Kidney (tissue), 14 donors: ENCODE results near the gene TGFB1. TPM values are rescaled to one million over a fixed set of nuclear protein-coding genes. Genes with fewer than 3 reads are reported as not detected.

Experiments used
- DNase-seq, 5 donors: peaks; one replicate each; pipeline ENCODE4 v3.0.0-alpha.2; 2013 to 2020
- FAIRE-seq: peaks from 2 replicates; lab custom pipeline; 2012; peaks lifted over from hg19 to GRCh38; lab: Jason Lieb, UNC
- H3K27ac ChIP-seq, 2 donors: one replicate each; pipeline ENCODE4 v1.7.0; 2013; ENCODE audit warnings: low read depth in 2 of 2, low read length in 2 of 2, inconsistent platforms in 1 of 2
- H3K27me3 ChIP-seq: one replicate; pipeline ENCODE4 v1.7.1; 2013; ENCODE audit warnings: low read length, inconsistent platforms; ENCODE audit not compliant: control insufficient read depth, insufficient read depth
- H3K36me3 ChIP-seq, 3 donors: one replicate each; pipeline versions ENCODE4 v1.7.0 to v1.7.1; 2013; ENCODE audit warnings: low read length in 3 of 3, control low read depth in 1 of 3, inconsistent platforms in 1 of 3; ENCODE audit not compliant: insufficient read depth in 3 of 3, control insufficient read depth in 2 of 3
- H3K4me1 ChIP-seq, 3 donors: one replicate each; pipeline versions ENCODE4 v1.7.0 to v1.7.1; 2013; ENCODE audit warnings: low read length in 3 of 3, inconsistent platforms in 1 of 3, low read depth in 1 of 3; ENCODE audit not compliant: control insufficient read depth in 2 of 3, insufficient read depth in 2 of 3
- H3K4me3 ChIP-seq, 3 donors: one replicate each; pipeline versions ENCODE4 v1.7.0 to v1.8.1; 2013; ENCODE audit warnings: low read length in 3 of 3, control low read depth in 1 of 3, inconsistent platforms in 1 of 3
- H3K9ac ChIP-seq, 3 donors: one replicate each; pipeline versions ENCODE4 v1.7.0 to v1.7.1; 2013; ENCODE audit warnings: low read length in 3 of 3, control low read depth in 1 of 3, inconsistent platforms in 1 of 3
- H3K9me3 ChIP-seq, 3 donors: one replicate each; pipeline versions ENCODE4 v1.7.0 to v1.7.1; 2013; ENCODE audit warnings: low read length in 3 of 3, control low read depth in 1 of 3, inconsistent platforms in 1 of 3; ENCODE audit not compliant: control insufficient read depth in 2 of 3, insufficient read depth in 1 of 3
- CTCF ChIP-seq: IDR thresholded peaks from 3 replicates; pipeline ENCODE4 v1.5.1; 2012; ENCODE audit warnings: mild to moderate bottlenecking, moderate library complexity, borderline replicate concordance; ENCODE audit not compliant: insufficient read depth; ENCODE audit errors: extremely low read depth
- intact Hi-C: fragments of 100-400 bp; cut with DNase I; formaldehyde crosslinking; loops from one replicate; pipeline ENCODE4 v1.11.1; 2022
- polyA plus RNA-seq: library from polyadenylated mRNA; stranded (reverse); fragments of 350-450 nt; fragmentation: Illumina TruSeq; extraction: RNeasy Lipid Tissue Mini Kit (QIAGEN cat#74804); gene quantifications from one replicate; pipeline ENCODE4 v1.2.3, GENCODE V29; 2014; ENCODE audit warnings: low read depth, low replicate concordance; ENCODE audit not compliant: insufficient read depth
- total RNA-seq: library from RNA; stranded (reverse); fragmentation: NEBNext Ultra II Directional; extraction: Animal tissue kit (Norgen Biotek cat#: 25700); gene quantifications from one replicate; pipeline ENCODE4 v1.2.1, GENCODE V29; 2021
- donor health status: control.
- donor health status: control.
- donor health status: control.
- donor health status: control.
- donor health status: control.
- donor health status: DM: yes; HTN: yes; CAD: no.
- donor health status: Normal renal cell carcinoma (clear cell type).

TGFB1 gene
- total and polyA plus RNA-seq, 2 donors from 2014 or later, result 19.1 to 48.0 TPM

DNA sequence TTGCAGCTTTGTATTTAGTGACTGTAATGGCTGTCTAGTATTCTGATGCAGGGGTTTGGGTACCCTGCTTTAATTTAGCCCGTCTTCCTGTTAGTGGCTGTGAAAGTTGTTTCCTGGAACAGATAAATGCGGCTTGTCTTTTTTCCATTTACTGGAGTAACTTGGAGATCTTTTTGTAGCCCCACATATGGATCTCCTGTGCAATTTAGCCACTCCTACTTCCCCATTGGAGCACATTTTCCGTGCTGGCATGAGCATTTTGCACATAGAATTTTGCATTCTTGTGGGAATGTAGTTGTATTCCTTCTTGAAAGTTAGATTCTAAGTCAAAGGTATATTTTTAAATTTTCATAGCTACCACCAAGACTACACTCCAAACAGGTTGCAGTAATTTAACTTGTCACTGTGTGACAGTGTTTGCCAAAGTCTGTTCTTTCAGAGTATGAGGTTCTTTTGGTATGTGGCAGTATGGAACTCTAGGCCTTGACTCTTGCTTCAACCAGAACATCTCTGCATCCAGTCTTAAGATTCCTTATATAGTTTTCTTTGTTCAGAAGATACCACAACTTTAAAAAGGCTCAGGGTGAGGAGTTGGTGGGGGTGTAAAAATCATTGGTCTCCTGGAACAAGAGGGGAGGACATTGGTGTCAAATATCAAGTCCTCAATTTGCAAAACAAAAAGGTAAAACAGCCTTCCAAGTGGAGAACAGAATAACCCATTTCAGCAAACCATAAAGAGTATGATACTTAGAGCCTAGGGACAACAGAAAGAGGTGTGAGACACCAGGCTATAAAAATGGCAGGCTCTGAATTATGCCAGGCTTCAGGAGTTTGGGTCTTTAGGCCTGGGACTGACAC is 64.8 kb downstream of the TGFB1 start:
- no peak for DNase-seq
- Histone ChIP-seq H3K4me3 (no peak overlapping the region), H3K27me3 (no peaks in the 10 kb centered on the region), H3K27ac (no peak overlapping the region), H3K36me3 (peaks cover 18 to 42% (median 38%) of the 10 kb centered on the region in 3 donors), H3K4me1 (no peaks in the 10 kb centered on the region), H3K9ac (no peak overlapping the region), H3K9me3 (no peaks in the 10 kb centered on the region)
- intact Hi-C loops, result no loop called here
- no peak for TF ChIP-seq CTCF
- no peak for FAIRE-seq

Other genes with a start within 250 kb of the TGFB1 start
- gene CYP2F1, start 239.5 kb downstream of the TGFB1 start, total RNA-seq, result not detected
- not detected for gene CYP2F1, start 239.5 kb downstream of the TGFB1 start, polyA plus RNA-seq
- gene CYP2S1, start 160.7 kb downstream of the TGFB1 start, total RNA-seq, result 2.0 TPM
- gene CYP2S1, start 160.7 kb downstream of the TGFB1 start, polyA plus RNA-seq, result 0.97 TPM
- gene AXL, start 134.7 kb downstream of the TGFB1 start, total RNA-seq, result 37.4 TPM
- gene AXL, start 134.7 kb downstream of the TGFB1 start, polyA plus RNA-seq, result 6.3 TPM
- gene HNRNPUL1, start 89.5 kb downstream of the TGFB1 start, total RNA-seq, result 182 TPM
- gene HNRNPUL1, start 89.5 kb downstream of the TGFB1 start, polyA plus RNA-seq, result 51.0 TPM
- 28.1 TPM for gene CCDC97, start 43.8 kb downstream of the TGFB1 start, total RNA-seq
- 9.8 TPM for gene CCDC97, start 43.8 kb downstream of the TGFB1 start, polyA plus RNA-seq
- 12.6 TPM for gene B9D2, start 10.2 kb upstream of the TGFB1 start, total RNA-seq
- gene B9D2, start 10.2 kb upstream of the TGFB1 start, polyA plus RNA-seq, result 15.7 TPM
- 9.5 TPM for gene TMEM91, start 22.6 kb upstream of the TGFB1 start, total RNA-seq
- gene TMEM91, start 22.6 kb upstream of the TGFB1 start, polyA plus RNA-seq, result 24.3 TPM
- gene EXOSC5, start 43.4 kb upstream of the TGFB1 start, total RNA-seq, result 16.8 TPM
- 15.5 TPM for gene EXOSC5, start 43.4 kb upstream of the TGFB1 start, polyA plus RNA-seq
- 30.9 TPM for gene BCKDHA, start 43.9 kb upstream of the TGFB1 start, total RNA-seq
- 72.2 TPM for gene BCKDHA, start 43.9 kb upstream of the TGFB1 start, polyA plus RNA-seq
- gene B3GNT8, start 73.5 kb upstream of the TGFB1 start, total RNA-seq, result 4.4 TPM
- gene B3GNT8, start 73.5 kb upstream of the TGFB1 start, polyA plus RNA-seq, result 6.5 TPM
- gene DMAC2, start 86.0 kb upstream of the TGFB1 start, total RNA-seq, result 43.9 TPM
- 73.9 TPM for gene DMAC2, start 86.0 kb upstream of the TGFB1 start, polyA plus RNA-seq
- gene ERICH4, start 89.2 kb upstream of the TGFB1 start, total RNA-seq, result not detected
- gene ERICH4, start 89.2 kb upstream of the TGFB1 start, polyA plus RNA-seq, result 23.1 TPM
- 5.6 TPM for gene CEACAM21, start 222.2 kb upstream of the TGFB1 start, total RNA-seq
- 1.2 TPM for gene CEACAM21, start 222.2 kb upstream of the TGFB1 start, polyA plus RNA-seq